GM19395 (cell line): ENCODE measurements around the gene LRRC61.

Experiments used
- ATAC-seq: cut with Tn5 transposase; IDR thresholded peaks from one replicate; pipeline ENCODE4 v1.9.1; 2021; ENCODE audit warnings: mild to moderate bottlenecking, moderate library complexity; ENCODE audit not compliant: unreplicated experiment

LRRC61 gene

DNA sequence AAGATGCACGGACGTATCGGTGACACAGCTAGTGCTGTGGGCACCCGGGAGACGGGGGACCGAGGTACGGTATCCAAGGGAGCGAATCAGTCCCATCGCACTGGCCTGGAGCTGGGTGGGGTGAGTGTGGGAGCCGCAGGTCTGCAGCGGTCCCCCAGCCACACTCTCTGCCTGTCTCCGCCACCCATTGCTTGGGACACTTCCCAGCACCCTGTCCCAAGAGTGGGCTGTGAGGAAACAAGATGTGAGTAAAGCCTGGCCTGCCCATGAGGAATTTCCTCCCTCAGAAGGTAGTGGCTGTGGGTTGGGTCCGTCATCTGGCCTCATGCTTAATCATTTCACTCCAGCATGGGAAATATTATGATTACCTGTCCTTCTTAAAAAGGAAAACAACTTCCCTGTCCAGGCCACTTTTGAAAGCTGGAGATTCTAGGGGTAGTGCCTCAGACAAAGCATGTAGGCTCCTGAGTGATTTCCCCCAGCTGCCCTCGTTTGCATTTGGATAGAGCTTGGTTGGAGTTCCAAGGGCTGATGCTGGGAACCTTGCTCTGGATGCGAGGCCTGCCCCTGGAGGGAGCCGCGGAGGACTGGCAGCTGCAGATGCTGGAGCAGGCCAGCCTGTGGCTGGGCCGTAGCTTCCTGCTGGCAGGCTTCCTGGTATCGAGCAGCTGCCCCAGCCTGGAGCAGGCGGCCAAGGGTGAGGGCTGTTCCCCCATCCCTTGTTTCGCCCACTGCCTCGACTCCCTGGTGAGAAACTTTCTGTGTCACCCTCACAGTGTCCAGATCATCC, 6.4 kb downstream of the LRRC61 start:
- ATAC-seq, result no peak

DNA sequence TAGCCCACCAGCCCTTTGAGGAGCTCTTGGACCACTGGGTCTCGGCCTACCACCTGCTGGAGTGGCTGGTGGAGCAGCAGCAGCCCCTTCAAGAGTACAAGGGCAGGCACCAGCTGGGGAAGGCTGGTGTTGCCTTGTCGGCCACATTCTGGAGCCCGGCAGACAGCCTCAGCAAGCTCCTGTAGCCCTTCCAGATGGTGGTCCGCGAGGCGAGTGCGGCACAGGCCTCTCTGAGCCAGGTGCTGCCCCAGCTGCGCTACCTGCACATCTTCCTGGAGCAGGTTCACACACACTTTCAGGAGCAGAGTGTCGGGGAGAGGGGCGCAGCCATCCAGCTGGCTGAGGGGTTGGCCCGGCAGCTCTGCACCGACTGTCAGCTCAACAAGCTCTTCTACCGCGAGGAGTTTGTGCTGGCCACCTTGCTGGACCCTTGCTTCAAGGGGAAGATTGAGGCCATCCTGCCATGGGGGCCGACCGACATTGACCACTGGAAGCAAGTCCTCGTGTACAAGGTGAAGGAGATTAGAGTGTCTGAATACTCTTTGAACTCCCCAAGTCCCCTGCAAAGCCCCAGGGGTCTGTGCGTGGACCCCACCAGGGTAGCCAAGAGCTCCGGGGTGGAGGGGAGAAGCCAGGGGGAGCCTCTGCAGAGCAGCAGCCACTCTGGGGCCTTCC, 7.2 kb downstream of the LRRC61 start:
- ATAC-seq, result no peak

DNA sequence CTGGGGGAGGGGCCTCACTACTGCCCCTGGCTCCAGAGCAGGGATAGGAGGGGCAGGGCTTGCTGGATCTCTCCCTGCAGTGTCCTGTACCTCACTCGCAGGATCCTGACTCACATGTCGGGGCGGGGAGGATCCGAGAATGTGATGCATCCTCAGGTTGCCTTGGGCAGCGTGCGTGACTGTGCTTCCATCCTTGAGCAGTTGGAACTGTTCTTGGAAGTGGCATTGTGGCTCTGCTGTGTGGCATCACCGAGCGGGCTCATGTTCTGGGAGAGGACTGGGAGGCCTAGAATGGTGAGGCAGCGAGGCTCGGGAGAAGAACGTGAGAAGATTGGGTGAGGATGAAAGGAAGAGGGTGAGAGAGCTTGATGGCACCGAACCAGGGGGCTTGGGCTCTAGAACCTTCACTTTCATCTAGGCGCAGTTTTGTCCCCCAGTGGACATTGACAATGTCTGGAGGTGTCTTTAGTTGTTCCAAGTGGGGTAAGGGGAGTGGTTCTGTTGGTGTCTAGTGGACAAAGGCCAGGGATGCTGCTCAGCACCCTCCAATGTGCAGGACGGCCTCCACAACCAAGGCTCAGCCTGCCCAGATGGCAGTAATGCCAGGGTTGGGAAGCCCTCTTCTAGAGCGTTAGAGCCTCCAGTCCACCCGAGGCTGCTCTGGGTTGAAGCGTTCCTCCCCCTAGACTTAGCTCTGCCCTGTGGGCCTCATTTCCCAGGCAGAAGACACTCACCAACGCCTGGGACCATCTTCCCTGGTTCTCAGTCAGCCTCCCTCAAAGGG, 9.9 kb downstream of the LRRC61 start:
- ATAC-seq, result no peak

DNA sequence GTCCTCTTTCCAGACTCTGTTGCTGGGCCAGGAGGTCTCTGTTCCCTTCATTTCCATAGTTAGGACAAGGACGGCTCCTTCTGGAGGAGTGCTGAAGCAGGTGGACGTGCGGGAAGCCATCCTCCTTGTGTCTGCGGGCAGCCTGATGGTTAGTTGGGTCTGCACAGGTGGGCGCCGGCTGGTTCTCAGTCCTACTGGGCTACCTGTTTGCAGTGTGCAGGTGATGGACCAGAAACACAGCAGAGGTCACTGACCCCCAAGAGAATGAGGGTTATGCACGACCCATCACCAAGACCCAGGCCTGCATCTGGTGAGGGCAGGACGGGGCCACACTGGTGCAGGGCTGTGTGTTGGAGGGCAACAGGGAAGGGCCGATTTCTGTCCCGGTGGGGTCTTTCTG, 10.5 kb downstream of the LRRC61 start:
- ATAC-seq, result no peak

DNA sequence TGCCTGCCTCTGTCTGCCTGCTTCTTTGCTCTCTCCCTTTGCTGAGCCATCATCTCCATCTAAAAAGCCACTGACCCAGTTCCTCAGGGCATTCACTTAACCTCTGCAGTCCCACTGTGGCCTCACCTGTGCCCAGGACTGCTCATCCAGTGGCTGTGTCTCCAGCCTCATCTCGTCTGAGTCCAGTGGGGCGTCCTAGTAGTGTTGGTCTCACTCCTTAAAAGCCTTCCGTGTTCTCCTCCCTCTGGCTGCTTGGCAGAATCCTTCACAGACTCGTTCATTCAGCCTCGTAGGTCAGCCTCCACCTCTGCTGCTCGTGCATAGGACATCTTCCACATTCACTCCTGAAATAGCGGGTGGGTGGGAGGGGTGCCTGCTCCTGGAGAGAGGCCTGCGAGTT, 11.0 kb downstream of the LRRC61 start:
- no peak for ATAC-seq

DNA sequence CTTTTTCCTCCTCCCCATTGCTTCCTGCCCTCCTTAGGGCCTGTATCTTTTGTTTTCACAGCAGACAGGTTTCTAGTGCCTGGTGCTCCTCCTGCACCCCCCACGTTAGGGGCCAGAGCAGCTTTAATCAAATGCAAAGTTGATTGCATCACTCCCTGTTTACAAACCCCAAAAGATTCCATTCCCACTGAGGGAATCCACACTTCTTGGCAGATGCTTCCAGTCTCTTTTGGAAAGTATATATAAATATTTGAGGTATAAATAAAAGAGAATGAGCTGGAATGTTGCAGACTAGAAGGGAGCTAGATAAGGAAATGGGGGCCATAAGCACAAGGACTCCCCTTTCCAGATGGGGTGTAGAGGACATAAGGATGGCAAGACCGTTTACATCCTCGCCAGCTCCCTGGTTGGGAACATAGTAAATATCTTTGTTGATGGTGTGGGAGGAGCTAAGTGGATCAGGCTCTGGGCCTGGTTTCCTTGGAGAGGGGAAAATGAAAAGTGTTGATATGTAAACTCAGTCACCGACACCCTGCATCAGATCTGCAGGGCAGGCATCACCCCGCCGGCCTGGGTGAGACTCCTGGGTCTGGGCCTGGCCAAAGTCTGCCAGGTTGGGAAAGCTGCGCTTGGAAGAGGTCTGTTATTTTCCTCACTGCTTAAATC, 12.1 kb downstream of the LRRC61 start:
- no peak for ATAC-seq

DNA sequence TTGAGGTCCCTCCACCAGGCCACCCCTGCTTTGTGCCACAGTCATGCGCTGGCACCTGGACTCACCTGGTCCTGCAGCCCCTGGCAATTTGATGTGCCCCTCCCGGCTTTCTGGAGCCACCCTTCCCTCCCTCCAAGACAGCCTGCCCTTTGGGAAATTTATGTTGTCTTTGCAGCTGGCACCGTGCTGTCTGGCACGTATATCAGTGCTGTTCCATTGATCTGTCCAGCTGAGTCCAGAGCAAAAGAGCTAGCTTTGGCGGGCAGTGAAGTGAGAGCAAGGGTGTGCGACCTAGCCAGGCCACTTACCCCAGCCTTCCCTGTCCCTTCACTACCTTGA, 12.6 kb downstream of the LRRC61 start:
- no peak for ATAC-seq

DNA sequence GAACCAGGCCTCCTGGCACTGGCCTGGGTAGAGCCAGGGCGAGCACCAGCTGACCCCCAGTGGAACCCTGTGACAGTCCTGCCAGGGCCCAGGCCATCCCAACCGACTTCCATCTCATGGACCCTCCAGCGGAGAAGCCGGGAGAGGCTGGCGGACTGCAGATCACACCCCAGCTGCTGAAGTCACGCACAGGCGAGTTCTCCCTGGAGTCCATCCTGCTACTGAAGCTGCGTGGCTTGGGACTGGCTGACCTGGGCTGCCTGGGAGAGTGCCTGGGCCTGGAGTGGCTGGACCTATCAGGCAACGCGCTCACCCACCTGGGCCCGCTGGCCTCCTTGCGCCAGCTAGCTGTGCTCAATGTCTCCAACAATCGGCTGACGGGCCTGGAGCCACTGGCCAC, 13.6 kb downstream of the LRRC61 start:
- no peak for ATAC-seq

DNA sequence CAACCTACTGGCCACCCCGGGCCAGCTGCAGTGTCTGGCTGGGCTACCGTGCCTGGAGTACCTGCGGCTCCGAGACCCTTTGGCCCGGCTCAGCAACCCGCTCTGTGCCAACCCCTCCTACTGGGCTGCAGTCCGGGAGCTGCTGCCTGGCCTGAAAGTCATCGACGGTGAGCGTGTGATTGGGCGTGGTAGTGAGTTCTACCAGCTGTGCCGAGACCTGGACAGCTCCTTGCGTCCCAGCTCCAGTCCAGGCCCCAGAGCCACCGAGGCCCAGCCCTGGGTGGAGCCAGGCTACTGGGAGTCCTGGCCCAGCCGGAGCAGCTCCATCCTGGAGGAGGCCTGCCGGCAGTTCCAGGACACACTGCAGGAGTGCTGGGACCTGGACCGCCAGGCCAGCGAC, 14.0 kb downstream of the LRRC61 start:
- ATAC-seq, result no peak

DNA sequence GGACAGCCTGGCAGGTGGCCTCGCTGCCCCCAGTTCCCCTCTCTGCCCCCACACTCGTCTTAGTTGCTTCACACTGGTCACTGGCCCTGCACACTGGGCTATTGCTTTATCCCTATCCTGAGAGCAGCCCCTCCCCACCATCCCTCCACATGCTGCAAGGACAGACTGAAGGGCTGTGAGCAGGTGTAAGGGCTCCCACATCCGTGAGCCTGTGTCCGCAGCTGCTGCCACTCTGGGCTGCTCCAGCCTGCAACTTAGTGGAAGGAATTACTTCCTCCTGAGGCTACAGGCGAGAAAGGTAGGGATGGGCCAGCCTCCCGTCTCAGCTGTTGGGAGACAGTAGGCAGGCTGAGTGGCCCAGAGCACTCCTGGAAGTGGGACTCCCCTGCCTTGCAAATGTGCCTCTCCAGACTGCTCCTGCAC, 14.5 kb downstream of the LRRC61 start:
- ATAC-seq, result no peak

DNA sequence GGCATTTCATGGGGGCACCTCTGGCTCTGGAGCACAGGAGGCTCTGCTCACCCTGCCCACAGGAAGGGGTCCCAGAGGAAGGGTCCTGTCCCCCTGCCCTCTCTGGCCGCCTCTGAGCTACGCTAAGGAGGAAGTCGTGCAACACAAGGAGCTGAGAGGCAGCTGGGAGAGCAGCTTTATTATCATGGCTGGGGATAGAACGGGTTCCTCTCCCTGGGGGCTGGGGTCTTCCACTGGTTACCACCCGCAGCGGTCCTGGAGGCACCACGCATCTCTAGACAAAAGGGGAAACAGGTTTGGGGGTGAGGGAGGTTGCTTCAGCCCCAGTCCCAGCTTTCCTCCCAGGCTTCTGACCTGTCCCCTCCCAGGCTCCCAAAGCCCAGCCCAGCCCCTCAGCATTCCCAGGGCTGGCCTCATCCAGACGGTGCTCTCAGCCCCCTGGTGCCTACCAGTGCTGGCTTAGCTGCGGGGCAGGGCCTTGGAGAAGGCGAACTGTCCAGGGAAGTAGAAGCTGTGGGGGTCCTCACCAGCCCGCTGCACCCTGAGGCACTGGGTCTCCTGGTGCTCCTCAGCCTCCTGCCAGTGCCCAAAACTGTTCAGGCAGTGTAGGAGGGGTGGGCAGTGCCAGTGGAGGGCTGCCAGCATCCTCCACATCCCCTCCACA, 15.1 kb downstream of the LRRC61 start:
- no peak for ATAC-seq

DNA sequence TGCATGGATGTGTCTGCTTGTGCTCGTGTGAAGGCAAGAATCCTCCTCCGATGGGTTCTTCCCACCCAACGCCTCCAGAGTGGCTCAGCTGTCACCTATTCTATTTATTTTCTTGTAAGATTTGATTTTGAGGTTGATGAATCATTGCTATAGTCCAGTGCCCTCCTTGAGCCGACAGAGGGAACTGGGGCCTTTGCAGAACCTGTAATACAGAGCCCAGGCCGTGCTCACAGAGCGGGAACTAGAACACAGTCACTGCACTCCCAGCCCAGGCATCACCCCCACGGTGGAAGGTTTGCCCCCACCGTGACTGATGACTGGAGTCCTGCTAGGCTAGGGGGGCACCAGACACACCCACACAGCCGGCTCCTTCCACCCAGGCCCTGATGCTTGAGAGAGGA, 16.3 kb downstream of the LRRC61 start:
- no peak for ATAC-seq

DNA sequence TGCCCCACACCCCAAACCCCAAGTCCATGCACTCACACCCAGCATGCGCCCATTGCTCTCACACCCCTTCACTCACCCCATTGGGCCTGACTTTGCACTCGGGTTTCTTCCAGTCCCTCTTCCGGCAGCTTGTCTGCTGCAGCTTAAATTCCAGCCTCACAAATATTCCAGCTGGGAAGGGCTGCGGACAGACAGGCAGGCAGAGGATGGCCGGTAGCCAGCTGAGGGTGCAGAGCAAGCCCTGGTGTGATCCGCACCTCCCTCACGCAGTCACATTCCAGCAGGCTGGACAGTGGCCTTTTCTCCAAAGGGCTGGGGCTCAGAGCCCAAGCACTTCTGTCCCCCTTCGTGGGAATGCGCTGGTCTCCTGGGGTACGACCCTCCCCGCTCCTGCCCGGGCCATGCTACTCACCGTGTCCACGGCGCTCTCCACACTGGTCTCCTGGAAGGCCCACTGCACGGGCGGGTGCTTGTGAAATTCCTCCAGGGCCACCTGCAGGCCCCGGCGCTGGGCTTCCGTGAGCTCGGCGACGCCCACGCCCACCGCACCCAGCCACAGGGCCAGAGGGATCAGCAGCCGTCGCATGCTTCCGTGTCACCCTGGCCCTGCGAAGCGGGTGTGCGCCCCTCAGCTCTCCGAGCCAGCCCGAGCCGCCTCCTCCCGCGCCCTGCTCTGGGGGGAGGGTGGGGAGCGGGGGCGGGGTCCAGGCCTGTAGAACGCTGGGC, 17.0 kb downstream of the LRRC61 start:
- no peak for ATAC-seq

DNA sequence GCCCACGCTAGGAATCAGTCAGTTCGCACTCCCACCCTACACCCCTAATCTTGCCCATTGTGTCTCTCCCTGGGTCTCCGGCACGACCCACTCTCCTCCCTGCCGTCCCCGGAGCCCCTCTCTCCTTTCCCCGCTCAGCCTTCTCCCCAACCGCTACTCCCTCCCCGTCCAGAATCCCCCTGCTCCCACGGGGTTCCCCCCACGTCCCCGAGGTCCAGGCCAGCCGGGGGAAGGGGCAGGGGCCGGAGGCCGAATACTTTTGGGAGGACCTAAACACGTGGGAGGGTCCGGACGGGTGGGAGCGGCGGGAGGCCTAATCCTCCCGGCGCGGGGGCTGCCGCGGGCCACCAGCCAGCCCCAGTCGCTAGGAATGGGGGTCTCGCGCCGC, 17.7 kb downstream of the LRRC61 start:
- ATAC-seq, result no peak

DNA sequence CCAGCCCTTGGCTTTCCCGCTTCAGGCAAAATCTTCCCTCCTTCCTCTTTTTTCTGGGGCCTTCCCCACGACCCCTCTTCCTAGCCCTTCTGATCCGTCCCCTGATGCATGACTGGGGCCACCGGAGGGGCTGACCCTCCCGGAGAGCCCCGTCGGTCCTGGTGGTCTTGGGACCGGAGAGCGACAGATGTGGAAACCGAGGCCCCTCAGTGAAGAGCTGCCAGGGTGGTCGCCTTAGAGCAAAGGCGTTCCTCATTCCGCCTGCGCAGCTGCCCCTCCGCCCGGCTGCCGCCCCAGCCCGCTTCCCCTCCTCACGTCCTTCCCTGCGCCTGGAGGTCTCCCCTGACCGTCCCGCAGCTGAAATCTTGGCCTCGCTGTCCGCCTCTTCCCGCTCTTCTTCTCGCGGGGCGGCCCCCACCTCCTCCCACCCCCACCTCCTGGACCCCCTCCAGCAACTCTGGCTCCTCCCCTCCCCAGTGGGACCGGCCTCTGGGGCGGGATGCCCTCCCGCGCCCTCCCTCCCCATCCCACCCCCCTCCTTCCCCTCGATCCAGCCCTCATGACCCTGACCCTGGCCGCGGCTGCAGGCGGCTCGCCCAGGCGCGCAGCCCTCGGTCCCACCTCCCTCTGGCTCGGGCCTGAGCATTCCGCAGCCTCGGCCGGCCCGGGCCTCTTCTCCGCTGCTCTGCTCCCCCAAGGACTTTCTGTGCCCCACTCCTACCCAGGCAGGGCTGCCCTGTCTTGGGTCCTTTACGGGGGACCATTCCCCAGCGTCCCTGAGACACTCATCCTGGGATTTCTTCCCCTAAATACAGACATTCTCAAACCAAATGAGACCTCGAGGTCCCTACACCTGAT, 18.3 kb downstream of the LRRC61 start, which contains the start of gene RARRES2:
RARRES2 (minus strand) TSS at position 367 of the 858 bp plus-strand sequence. CDS start 1,020 bp downstream, outside the sequence.
- ATAC-seq, result no peak

DNA sequence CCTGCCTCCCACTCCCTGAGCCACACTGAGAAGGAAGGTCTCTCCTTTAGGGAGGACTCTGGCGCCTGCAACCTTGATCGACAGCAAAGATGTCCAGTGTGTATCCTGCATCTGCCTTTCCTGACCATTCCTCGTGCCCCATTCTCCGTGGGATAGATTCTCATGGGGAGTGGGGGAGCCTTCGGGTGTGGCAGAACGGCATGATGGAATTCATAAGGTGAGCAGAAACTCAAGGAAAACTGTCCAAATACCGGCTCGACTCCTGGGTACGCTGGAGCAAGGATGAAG, 18.9 kb downstream of the LRRC61 start:
- ATAC-seq, result no peak

DNA sequence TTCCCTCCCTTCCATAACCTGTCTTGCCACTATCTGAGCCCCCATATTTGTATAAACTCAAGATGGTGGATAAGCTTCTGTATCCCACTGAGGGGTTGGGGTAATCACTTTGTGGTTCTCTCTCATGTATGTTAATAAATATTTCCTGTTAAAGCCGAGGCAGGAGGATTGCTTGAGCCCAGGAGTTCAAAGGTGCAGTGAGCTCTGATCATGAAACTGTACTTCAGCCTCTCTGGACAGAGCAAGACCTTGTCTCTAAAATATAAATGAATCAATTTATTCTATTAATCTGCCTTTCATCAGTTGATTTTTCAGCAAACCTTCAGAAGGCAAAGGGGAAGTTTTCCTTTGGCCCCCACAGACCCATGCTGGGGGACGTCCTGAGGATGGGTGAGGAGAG, 20.1 kb downstream of the LRRC61 start:
- ATAC-seq, result no peak

DNA sequence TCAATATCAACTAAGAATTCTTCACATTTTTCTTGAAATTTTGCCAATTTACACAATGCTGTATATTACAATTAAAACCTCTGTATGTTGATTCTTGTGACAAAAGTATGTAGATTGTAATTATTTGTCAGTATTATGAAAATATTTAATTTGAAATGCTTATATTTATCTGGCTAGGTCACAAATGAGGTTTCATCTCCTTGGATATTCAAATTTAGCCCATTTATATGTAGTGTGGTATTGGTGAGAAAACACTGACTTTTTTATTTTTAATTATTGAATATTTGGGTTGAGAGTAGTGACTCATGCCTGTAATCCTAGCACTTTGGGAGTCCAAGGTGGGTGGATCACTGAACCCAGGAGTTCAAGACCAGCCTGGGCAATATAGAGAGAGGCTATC, 21.1 kb downstream of the LRRC61 start:
- ATAC-seq, result no peak

DNA sequence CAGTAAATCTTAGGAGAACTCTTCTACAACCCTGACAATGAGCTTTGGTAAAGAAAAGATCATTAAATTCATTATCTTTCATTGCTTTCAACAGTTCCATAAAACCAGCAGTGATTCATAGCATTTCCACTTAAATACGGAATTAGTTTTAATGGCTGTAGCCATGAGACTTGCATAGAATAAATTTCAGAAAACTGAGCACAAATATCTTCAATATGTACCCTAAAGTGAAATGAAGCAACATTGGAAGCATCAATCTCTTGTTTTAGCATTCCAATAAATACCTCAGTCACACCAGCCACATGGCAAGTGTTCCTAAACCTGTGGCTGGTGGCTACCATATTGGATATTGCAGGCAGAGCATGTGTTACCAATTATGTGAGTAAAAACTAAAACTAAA, 21.9 kb downstream of the LRRC61 start:
- no peak for ATAC-seq
